Kidney (tissue), 14 donors: ENCODE data around the gene PLEKHM2. TPM values are rescaled to one million over a fixed set of nuclear protein-coding genes. Genes with fewer than 3 reads are reported as not detected.

ENCODE experiments used
- DNase-seq, 5 donors: peaks; one replicate each; pipeline ENCODE4 v3.0.0-alpha.2; 2013 to 2020
- FAIRE-seq: peaks from 2 replicates; lab custom pipeline; 2012; peaks lifted over from hg19 to GRCh38; lab: Jason Lieb, UNC
- H3K27ac ChIP-seq, 2 donors: one replicate each; pipeline ENCODE4 v1.7.0; 2013; ENCODE audit warnings: low read depth in 2 of 2, low read length in 2 of 2, inconsistent platforms in 1 of 2
- H3K27me3 ChIP-seq: one replicate; pipeline ENCODE4 v1.7.1; 2013; ENCODE audit warnings: low read length, inconsistent platforms; ENCODE audit not compliant: control insufficient read depth, insufficient read depth
- H3K36me3 ChIP-seq, 3 donors: one replicate each; pipeline versions ENCODE4 v1.7.0 to v1.7.1; 2013; ENCODE audit warnings: low read length in 3 of 3, control low read depth in 1 of 3, inconsistent platforms in 1 of 3; ENCODE audit not compliant: insufficient read depth in 3 of 3, control insufficient read depth in 2 of 3
- H3K4me1 ChIP-seq, 3 donors: one replicate each; pipeline versions ENCODE4 v1.7.0 to v1.7.1; 2013; ENCODE audit warnings: low read length in 3 of 3, inconsistent platforms in 1 of 3, low read depth in 1 of 3; ENCODE audit not compliant: control insufficient read depth in 2 of 3, insufficient read depth in 2 of 3
- H3K4me3 ChIP-seq, 3 donors: one replicate each; pipeline versions ENCODE4 v1.7.0 to v1.8.1; 2013; ENCODE audit warnings: low read length in 3 of 3, control low read depth in 1 of 3, inconsistent platforms in 1 of 3
- H3K9ac ChIP-seq, 3 donors: one replicate each; pipeline versions ENCODE4 v1.7.0 to v1.7.1; 2013; ENCODE audit warnings: low read length in 3 of 3, control low read depth in 1 of 3, inconsistent platforms in 1 of 3
- H3K9me3 ChIP-seq, 3 donors: one replicate each; pipeline versions ENCODE4 v1.7.0 to v1.7.1; 2013; ENCODE audit warnings: low read length in 3 of 3, control low read depth in 1 of 3, inconsistent platforms in 1 of 3; ENCODE audit not compliant: control insufficient read depth in 2 of 3, insufficient read depth in 1 of 3
- intact Hi-C: fragments of 100-400 bp; cut with DNase I; formaldehyde crosslinking; loops from one replicate; pipeline ENCODE4 v1.11.1; 2022
- polyA plus RNA-seq: library from polyadenylated mRNA; stranded (reverse); fragments of 350-450 nt; fragmentation: Illumina TruSeq; extraction: RNeasy Lipid Tissue Mini Kit (QIAGEN cat#74804); gene quantifications from one replicate; pipeline ENCODE4 v1.2.3, GENCODE V29; 2014; ENCODE audit warnings: low read depth, low replicate concordance; ENCODE audit not compliant: insufficient read depth
- total RNA-seq: library from RNA; stranded (reverse); fragmentation: NEBNext Ultra II Directional; extraction: Animal tissue kit (Norgen Biotek cat#: 25700); gene quantifications from one replicate; pipeline ENCODE4 v1.2.1, GENCODE V29; 2021
- TF ChIP-seq, protein P1 (sequence below): IDR thresholded peaks from 3 replicates; pipeline ENCODE4 v1.5.1; 2012; ENCODE audit warnings: mild to moderate bottlenecking, moderate library complexity, borderline replicate concordance; ENCODE audit not compliant: insufficient read depth; ENCODE audit errors: extremely low read depth
- donor health status: control.
- donor health status: control.
- donor health status: control.
- donor health status: control.
- donor health status: control.
- donor health status: DM: yes; HTN: yes; CAD: no.
- donor health status: Normal renal cell carcinoma (clear cell type).

PLEKHM2 gene
- total and polyA plus RNA-seq, 2 donors from 2014 or later: 21.7 to 65.7 TPM

DNA sequence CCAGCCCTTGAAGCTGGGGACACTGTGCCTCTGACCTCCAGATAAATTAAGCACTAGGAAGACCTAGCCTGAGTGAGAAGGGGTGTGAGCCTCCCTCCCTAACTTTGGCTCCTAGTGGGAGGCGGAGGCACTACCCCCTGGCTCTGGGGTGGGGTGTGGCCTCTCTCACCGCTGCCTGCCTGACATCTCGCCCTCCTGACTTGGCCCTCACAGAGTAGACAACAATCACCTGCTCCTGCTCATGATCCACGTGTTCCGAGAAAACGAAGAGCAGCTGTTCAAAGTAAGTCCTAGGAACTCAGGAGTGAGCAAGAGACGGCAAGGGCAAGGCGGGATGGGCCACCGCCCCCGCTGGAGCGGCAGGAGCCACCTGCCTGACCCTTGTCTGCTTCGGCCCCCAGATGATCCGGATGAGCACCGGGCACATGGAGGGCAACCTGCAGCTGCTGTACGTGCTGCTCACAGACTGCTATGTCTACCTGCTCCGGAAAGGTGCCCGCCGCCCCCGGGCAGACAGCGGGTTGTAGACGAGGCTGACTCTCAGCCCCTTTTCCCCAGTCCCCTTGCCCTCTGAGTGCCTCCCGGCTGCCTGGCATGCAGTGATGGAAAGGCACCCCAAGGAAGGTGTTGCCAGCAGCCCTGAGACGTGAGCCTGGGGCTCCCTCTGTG is 43.9 kb downstream of the PLEKHM2 start:
- H3K9ac ChIP-seq: no peak overlapping the region
- FAIRE-seq: no peak
- H3K4me3 ChIP-seq: no peak overlapping the region
- DNase-seq: no peak
- H3K27ac ChIP-seq: no peak overlapping the region
- no peaks in the 10 kb centered on the region for H3K4me1 ChIP-seq
- TF ChIP-seq, protein P1, sequence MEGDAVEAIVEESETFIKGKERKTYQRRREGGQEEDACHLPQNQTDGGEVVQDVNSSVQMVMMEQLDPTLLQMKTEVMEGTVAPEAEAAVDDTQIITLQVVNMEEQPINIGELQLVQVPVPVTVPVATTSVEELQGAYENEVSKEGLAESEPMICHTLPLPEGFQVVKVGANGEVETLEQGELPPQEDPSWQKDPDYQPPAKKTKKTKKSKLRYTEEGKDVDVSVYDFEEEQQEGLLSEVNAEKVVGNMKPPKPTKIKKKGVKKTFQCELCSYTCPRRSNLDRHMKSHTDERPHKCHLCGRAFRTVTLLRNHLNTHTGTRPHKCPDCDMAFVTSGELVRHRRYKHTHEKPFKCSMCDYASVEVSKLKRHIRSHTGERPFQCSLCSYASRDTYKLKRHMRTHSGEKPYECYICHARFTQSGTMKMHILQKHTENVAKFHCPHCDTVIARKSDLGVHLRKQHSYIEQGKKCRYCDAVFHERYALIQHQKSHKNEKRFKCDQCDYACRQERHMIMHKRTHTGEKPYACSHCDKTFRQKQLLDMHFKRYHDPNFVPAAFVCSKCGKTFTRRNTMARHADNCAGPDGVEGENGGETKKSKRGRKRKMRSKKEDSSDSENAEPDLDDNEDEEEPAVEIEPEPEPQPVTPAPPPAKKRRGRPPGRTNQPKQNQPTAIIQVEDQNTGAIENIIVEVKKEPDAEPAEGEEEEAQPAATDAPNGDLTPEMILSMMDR: no peak
- no peaks in the 10 kb centered on the region for H3K9me3 ChIP-seq
- peaks cover 0 to 58% (median 22%) of the 10 kb centered on the region in 3 donors for H3K36me3 ChIP-seq
- H3K27me3 ChIP-seq: no peaks in the 10 kb centered on the region
- intact Hi-C loops: no loop called here

DNA sequence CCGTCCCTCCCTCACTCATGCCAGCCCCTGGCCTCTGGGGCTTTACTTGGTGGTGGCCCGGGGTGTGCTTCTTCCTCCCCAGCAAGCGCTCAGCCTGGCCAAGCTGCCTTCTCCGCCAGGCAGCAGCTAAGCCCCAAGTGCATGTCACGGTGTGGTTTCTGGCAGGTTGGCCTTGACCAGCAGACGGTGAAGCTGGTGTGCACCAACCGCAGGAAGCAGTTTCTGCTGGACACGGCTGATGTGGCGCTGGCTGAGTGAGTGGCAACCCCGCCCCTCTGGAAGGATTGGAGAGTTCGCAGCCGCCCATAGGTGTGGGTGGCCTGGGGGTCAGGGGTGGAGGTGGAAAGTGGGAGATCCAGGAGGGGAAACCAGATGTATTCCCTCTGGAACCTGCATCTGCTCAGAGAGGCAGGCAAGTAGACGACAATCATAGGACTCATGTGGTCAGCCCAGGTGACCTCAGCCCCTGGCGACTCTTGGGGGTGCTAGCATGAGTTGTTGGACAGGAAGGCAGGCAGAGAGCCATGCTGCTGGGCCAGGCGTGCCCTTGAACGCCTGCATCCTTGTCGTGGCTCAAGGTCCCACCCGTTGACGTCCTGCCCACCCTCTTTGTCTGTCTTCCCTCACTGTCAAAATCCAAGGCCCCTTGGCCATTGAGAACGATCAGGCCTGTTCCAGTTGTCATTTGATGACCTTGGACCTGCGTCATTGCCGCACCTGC is 45.0 kb downstream of the PLEKHM2 start:
- DNase-seq: no peak
- intact Hi-C loops: no loop called here
- TF ChIP-seq, protein P1: no peak
- Histone ChIP-seq H3K9ac (no peak overlapping the region), H3K27ac (no peak overlapping the region), H3K36me3 (peaks cover 0 to 58% (median 22%) of the 10 kb centered on the region in 3 donors), H3K27me3 (no peaks in the 10 kb centered on the region), H3K9me3 (no peaks in the 10 kb centered on the region), H3K4me1 (no peaks in the 10 kb centered on the region), H3K4me3 (no peak overlapping the region)
- no peak for FAIRE-seq

DNA sequence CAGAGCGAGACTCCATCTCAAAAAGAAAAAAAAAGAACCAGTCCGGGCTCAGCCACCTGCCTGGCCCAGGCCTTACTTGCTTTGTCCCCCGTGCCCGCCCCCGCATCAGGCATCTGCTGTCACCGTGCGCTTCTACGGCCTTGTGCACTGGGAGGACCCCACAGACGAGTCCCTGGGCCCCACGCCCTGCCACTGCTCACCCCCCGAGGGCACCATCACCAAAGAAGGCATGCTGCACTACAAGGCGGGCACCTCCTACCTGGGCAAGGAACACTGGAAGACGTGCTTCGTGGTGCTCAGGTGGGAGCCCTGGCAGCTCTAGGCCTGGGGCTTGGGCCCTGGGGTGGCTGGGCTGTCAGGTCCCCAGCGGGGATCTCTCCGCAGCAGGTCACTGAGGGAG is 46.3 kb downstream of the PLEKHM2 start:
- H3K36me3 ChIP-seq: peaks cover 0 to 58% (median 21%) of the 10 kb centered on the region in 3 donors
- FAIRE-seq: no peak

More for the DNA sequence above, 46.3 kb downstream of the PLEKHM2 start:
- H3K27ac ChIP-seq: no peak overlapping the region
- no peak overlapping the region for H3K4me3 ChIP-seq
- TF ChIP-seq, protein P1: no peak
- H3K27me3 ChIP-seq: no peaks in the 10 kb centered on the region
- H3K9me3 ChIP-seq: no peaks in the 10 kb centered on the region
- H3K4me1 ChIP-seq: peaks cover 0 to 8% (median 2%) of the 10 kb centered on the region in 3 donors
- intact Hi-C loops: no loop called here
- no peak for DNase-seq
- H3K9ac ChIP-seq: no peak overlapping the region
